ENCODE results near the gene S1PR3. TPM values are rescaled to one million over a fixed set of nuclear protein-coding genes. Genes with fewer than 3 reads are reported as not detected.
A peak's percentile ranks its signal among the peaks of the same experiment; 100 is the strongest.

The S1PR3 gene
- total RNA-seq (2011; cell fraction: chromatin; rRNA removed; ENCODE audit: low replicate concordance) = 2.3 and 3.4 TPM in 2 replicates
- 1.6 and 3.8 TPM in 2 replicates for total RNA-seq (2011; cell fraction: nucleolus; rRNA removed)
- total RNA-seq (2011; cell fraction: nucleoplasm; rRNA removed) = 2.1 and 3.8 TPM in 2 replicates
- total RNA-seq (2014; rRNA removed) = 0.20 and 0.23 TPM in 2 replicates
- 0.22 and 0.26 TPM in 2 replicates for total RNA-seq (2014; rRNA removed; fragmentation: Illumina TruSeq; extraction: Trizol)
- 0.26 and 0.29 TPM in 2 replicates for total RNA-seq (2015; rRNA removed; fragmentation: Illumina TruSeq; extraction: Trizol)
- total RNA-seq (2021) = 0.31 and 0.33 TPM in 2 replicates
- 0.38 and 2.0 TPM in 2 replicates for polyA plus RNA-seq (2011; rRNA removed)
- 0.44 and 2.0 TPM in 2 replicates for polyA plus RNA-seq (2011; cell fraction: cytosol; rRNA removed)
- polyA plus RNA-seq (2011; cell fraction: nucleus; rRNA removed) = 0.41 and 2.3 TPM in 2 replicates
- polyA plus RNA-seq (2012) = 0.37 and 0.39 TPM in 2 replicates
- 0.31 and 0.43 TPM in 2 replicates for polyA plus RNA-seq (2014; fragmentation: Illumina TruSeq; extraction: Trizol)
- polyA plus RNA-seq (2014; fragmentation: Nextera tagmentation; extraction: Ambion mirVana) = under 1 TPM; 0.03 to 0.07 TPM
- polyA plus RNA-seq (2014; rRNA removed) = 0.36 and 0.85 TPM in 2 replicates
- 0.33 and 3.3 TPM in 2 replicates for polyA minus RNA-seq (2011; rRNA and poly(A)+ RNA removed)
- 1.4 TPM in 1 of 2 replicates, not detected in the other for polyA minus RNA-seq (2011; cell fraction: cytosol; rRNA and poly(A)+ RNA removed)
- polyA minus RNA-seq (2011; cell fraction: nucleus; rRNA and poly(A)+ RNA removed) = 0.22 and 1.9 TPM in 2 replicates
- percentile 29 among the genes with signal in this experiment for Bru-seq, nascent RNA
- BruChase-seq, experiment 1, labeled RNA remaining after a 2-hour chase = percentile 21 among the genes with signal in this experiment
- percentile 24 among the genes with signal in this experiment for BruChase-seq, experiment 2, labeled RNA remaining after a 6-hour chase
- long read RNA-seq, experiment 1 = 0 reads
- long read RNA-seq, experiment 2 = 0 reads
- long read RNA-seq, experiment 3 = 0 reads

DNA sequence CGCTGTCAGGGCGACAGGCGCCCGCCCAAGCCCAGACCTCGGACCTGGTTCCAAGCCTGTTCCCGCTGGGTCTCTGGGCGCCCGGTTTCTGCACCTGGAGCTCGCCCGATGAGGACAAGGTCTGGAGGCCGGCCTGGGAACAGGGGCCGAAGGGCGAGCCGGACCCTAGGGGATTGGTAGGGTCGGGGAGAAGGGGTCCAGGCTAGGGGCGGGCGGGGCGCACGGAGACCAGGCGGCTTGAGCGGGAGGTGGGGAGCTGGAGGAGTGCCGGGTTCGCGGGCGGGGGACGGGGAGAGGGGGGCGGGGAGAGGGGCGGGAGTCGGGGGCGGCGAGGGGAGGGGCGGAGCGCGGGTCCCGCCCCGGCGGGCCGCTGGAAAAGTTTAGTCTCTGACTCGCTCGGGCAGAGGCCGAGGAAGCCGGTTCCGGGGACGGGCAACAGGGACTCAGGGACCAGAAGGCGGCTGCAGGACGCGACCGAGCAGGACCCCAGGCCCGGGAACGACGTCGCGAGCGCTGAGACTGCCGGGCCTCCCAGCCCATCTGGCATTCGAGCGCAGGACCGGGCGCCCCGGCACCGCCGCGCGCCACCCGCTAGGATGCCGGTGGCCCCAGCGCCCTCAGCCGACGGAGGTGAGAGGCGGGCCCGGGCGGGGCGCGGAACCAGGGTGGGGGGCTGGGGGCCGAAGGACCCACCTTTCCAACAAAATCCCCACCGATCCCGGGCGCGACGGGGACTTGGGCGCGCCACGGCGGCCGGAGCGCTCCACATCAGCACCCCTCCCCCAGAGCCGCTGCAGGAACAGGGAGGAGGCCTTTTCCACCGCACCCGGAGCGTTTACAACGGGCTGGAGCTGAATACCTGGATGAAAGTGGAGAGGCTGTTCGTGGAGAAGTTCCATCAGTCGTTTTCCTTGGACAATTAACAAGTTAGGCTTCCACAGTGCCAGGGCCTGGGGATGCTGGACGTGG, at the start of gene S1PR3:
TSS of gene S1PR3 (plus strand) at position 403 of the 969 bp plus-strand sequence. CDS start 9,733 bp downstream, outside the sequence.
- ATAC-seq (peak; percentile 42; the same call in 2 of the 3 replicates), FAIRE-seq (no peak), DNase-seq (ENCODE audit: extremely low read depth in 1 of 4, low spot score in 3 of 4) (peak; percentile 13 to 69 (median 52))
- H3K9me1 ChIP-seq (ENCODE audit: control insufficient read depth, insufficient read depth, low read length) = no peaks in the 10 kb centered on the region
- 0 out of 2 replicates have a peak within 1 kb of the TSS, but pooled peaks have one; percentile 45 for H2AFZ ChIP-seq (ENCODE audit: low read depth, low read length)
- WGBS (ENCODE audit: insufficient coverage, low coverage, missing lambda C conversion rate) = 20% methylated on average over 19 of the region's 94 CpGs
- H3K79me2 ChIP-seq (ENCODE audit: control insufficient read depth, insufficient read depth, low read length) = no peaks in the 10 kb centered on the region
- TF ChIP-seq STAT5B (CRISPR knock-in tag; IDR thresholded peaks at IDR 0.05) (no peak), ZNF584 (CRISPR knock-in tag; IDR thresholded peaks at IDR 0.05; ENCODE audit: low read depth) (no peak), ZNF133 (CRISPR knock-in tag; IDR thresholded peaks at IDR 0.05) (no peak), E2F3 (CRISPR knock-in tag; IDR thresholded peaks at IDR 0.05) (no peak), EHMT2 (IDR thresholded peaks at IDR 0.05) (no peak), YBX1 (IDR thresholded peaks at IDR 0.05) (no peak), FOXA1 (IDR thresholded peaks at IDR 0.05; ENCODE audit: borderline replicate concordance) (no peak), PCBP1 (IDR thresholded peaks at IDR 0.05; ENCODE audit: low read depth, low read length, poor library complexity, severe bottlenecking) (no peak), RNF2 (IDR thresholded peaks at IDR 0.05) (no peak), PHF20 (IDR thresholded peaks at IDR 0.05; ENCODE audit: partially characterized antibody) (no peak)
- TF ChIP-seq, protein P1, sequence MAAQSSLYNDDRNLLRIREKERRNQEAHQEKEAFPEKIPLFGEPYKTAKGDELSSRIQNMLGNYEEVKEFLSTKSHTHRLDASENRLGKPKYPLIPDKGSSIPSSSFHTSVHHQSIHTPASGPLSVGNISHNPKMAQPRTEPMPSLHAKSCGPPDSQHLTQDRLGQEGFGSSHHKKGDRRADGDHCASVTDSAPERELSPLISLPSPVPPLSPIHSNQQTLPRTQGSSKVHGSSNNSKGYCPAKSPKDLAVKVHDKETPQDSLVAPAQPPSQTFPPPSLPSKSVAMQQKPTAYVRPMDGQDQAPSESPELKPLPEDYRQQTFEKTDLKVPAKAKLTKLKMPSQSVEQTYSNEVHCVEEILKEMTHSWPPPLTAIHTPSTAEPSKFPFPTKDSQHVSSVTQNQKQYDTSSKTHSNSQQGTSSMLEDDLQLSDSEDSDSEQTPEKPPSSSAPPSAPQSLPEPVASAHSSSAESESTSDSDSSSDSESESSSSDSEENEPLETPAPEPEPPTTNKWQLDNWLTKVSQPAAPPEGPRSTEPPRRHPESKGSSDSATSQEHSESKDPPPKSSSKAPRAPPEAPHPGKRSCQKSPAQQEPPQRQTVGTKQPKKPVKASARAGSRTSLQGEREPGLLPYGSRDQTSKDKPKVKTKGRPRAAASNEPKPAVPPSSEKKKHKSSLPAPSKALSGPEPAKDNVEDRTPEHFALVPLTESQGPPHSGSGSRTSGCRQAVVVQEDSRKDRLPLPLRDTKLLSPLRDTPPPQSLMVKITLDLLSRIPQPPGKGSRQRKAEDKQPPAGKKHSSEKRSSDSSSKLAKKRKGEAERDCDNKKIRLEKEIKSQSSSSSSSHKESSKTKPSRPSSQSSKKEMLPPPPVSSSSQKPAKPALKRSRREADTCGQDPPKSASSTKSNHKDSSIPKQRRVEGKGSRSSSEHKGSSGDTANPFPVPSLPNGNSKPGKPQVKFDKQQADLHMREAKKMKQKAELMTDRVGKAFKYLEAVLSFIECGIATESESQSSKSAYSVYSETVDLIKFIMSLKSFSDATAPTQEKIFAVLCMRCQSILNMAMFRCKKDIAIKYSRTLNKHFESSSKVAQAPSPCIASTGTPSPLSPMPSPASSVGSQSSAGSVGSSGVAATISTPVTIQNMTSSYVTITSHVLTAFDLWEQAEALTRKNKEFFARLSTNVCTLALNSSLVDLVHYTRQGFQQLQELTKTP (IDR thresholded peaks at IDR 0.05; ENCODE audit: low read depth in 1 of 2, partially characterized antibody in 2 of 2) = no peak
- TF ChIP-seq, protein P2, sequence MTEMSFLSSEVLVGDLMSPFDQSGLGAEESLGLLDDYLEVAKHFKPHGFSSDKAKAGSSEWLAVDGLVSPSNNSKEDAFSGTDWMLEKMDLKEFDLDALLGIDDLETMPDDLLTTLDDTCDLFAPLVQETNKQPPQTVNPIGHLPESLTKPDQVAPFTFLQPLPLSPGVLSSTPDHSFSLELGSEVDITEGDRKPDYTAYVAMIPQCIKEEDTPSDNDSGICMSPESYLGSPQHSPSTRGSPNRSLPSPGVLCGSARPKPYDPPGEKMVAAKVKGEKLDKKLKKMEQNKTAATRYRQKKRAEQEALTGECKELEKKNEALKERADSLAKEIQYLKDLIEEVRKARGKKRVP (CRISPR knock-in tag; IDR thresholded peaks at IDR 0.05) = no peak
- H3K9ac ChIP-seq (ENCODE audit: insufficient read depth in 1 of 2, low read depth in 2 of 2, low read length in 2 of 2) = no peak within 1 kb of the TSS
- no peaks in the 10 kb centered on the region for H4K20me1 ChIP-seq (replicated peaks; ENCODE audit: control insufficient read depth, insufficient read depth, low read length)
- no TSS peak for BruUV-seq (replicated peaks)
- peaks cover 0 to 11% of the 10 kb centered on the region in 2 experiments; a peak in 3 of 5 replicates for H3K4me1 ChIP-seq (replicated peaks in 1 of 2; ENCODE audit: control insufficient read depth in 2 of 2, insufficient read depth in 2 of 2, low read length in 2 of 2)
- no peaks in the 10 kb centered on the region for H3K36me3 ChIP-seq (ENCODE audit: control insufficient read depth, insufficient read depth, low read length)
- H3K4me3 ChIP-seq = peak within 1 kb of the TSS; percentile 28; the same call in 1 of the 2 replicates
- H3K9me3 ChIP-seq (replicated peaks; ENCODE audit: control insufficient read depth, insufficient read depth, low read depth, low read length) = no peaks in the 10 kb centered on the region
- peak within 1 kb of the TSS; percentile 37 for H3K4me2 ChIP-seq (ENCODE audit: insufficient read depth, low read length)
- intact Hi-C loops (cut with micrococcal nuclease) = loop anchor here (10.0 kb wide), 1 partner anchor 307 kb away; no protein-coding TSS in a partner anchor
- H3K27me3 ChIP-seq (ENCODE audit: control insufficient read depth in 2 of 2, insufficient read depth in 2 of 2, low read length in 2 of 2) = peaks cover 0 to 25% of the 10 kb centered on the region in 2 experiments; a peak in 2 of 5 replicates
- CTCF ChIA-PET (ENCODE audit: low intra/inter-chr PET ratio) = no interaction called here
- POLR2A ChIA-PET = no interaction called here
- in situ Hi-C loops (cut with MboI) = no loop called here
- no peak within 1 kb of the TSS for H3K27ac ChIP-seq (ENCODE audit: extremely low read depth, low read depth, low read length)
